Activated CD8-positive, alpha-beta memory T cell treated with anti-CD3 and anti-CD28 coated beads for 36 hours (primary cell): Measurements from ENCODE around the gene SORL1. TPM values are rescaled to one million over a fixed set of nuclear protein-coding genes. Genes with fewer than 3 reads are reported as not detected.

ENCODE experiments used
- CTCF ChIA-PET: fragments of 350-600 bp; sonication (Branson Sonifier 250); formaldehyde crosslinking; loops from one replicate; lab custom pipeline; 2021; ENCODE audit warnings: antibody characterized with exemption; lab: Charles Lee
- POLR2A ChIA-PET: fragments of 350-600 bp; sonication (Branson Sonifier 250); formaldehyde crosslinking; loops from one replicate; lab custom pipeline; 2021; ENCODE audit warnings: antibody characterized with exemption; lab: Charles Lee
- total RNA-seq, 2 experiments: library from RNA; stranded (reverse); gene quantifications; one replicate each; pipeline ENCODE4 v1.2.3, GENCODE V29; 2021

SORL1 gene
- total RNA-seq, 2 experiments from 2014 or later = 21.8 to 22.0 TPM

DNA sequence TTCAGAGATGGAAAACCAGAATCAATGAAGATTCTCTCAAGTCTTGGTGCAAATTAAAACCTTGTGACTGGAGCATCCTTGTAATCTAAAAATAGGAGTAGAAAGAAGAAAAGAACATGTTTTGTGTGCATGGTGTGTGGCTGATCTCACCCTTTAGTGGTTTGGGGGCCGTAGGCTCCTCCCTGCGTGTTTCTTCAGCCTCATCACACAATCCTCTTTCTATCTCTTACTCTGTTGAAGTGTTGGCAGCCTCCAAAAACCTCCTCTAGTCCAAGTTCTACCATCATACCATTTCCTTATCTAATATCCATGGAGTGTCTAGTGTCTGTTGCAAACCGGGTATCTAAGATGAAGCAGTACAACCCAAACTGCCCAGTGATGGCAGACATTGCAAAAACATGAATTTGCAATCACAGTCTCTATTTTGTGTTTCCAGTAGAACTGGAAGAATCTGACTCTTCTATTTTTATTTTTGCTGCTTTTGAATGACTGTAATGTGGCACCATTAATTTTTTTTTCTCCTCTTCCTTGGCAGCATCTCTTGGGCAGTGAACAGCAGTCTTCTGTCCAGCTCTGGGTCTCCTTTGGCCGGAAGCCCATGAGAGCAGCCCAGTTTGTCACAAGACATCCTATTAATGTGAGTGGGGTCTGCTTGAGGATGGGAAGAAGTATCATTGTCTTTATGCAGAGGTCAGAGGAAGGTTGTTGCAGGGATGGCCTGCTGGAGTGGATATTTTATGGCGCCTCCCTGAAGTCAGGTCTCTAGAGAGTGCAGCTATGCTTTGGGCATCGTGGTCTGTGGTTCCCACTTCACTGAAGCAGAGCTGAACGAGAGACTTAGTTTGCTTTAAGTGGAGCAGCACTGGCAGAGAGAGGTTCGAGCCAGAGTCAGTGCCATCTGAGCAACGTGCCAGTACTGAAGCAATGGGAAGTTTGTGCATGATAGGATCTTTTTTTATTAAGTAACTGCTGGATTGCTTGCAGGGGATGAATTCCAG lies 60.7 kb downstream of the SORL1 start:
- POLR2A ChIA-PET = no interaction called here

DNA sequence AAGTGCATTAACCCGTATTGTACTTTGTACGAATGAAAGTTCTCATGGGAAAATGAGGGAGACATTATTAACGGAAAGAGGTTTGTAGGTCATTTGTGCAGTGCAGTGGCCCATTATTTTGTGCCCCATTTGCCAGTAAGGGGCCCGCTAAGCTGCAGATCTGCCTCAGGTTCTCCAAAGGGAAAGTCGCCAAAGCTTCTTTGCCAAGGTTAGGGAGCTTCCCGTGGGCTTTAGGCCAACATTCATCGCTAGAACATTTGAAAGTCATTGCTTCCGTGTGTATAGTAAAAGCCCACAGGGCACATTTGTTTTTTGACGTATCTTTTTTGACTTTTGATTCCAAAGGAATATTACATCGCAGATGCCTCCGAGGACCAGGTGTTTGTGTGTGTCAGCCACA lies 61.7 kb downstream of the SORL1 start:
- POLR2A ChIA-PET = no interaction called here
- CTCF ChIA-PET = no interaction called here

More for the DNA sequence above, 60.7 kb downstream of the SORL1 start:
- CTCF ChIA-PET = no interaction called here

DNA sequence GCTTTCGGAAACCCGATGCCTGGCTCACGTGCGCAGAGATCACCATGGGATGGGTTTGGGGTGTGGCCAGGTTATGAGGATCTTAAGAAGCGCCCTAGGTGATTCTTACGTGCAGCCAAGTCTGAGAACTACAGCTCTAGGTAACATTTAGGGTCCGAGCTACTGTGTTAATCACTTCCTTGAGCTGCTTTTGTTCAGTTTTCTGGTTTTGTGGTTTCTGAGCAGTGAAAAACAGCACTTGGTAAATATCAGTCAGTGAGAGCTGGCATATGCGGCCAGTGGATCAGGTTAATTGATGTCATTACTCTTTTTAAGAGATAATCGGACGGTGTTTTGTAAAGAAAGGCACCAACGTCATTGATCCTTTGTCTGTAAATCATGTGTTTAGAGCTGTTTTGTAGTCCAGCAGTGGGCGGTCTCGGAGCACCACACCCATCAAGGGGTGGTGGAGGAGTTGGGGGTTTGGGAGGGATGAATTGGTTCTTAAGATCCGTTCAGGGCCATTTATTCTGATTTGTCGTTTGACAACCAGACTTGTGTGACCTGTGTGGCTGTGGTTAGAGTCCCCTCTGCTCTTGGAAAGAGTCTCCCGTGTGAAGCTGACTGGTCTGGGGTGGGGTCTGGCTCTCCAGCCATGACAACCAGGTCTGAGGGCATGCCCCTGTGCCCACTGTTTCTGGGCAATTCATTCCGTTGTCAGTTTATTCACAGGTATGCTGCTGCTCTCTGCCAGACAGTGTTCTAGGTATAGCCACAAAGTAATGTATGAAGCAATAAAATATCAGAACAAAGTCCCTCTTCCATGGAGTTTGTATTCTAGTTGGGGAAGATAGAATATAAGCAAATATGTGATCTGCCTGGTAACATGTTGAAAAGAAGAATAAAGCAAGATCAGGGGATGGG lies 62.6 kb downstream of the SORL1 start:
- ChIA-PET POLR2A (no interaction called here), CTCF (no interaction called here)

DNA sequence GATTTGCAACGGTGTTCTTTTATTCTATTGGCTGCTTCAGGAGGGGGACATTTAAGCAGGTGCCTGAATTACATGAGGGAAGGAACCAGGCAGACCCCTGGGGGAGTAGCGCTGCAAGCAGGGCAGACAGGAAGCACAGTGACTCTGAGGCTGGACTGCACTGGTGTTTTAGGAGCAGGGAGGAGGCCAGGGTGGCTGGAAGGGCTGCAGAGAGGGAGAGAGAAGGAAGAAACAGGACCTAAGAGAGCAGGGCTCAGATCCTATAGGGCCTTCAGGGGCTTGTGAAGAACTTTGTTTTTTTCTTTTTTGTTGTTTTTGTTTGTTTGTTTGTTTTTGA lies 63.2 kb downstream of the SORL1 start:
- ChIA-PET CTCF (no interaction called here), POLR2A (no interaction called here)

DNA sequence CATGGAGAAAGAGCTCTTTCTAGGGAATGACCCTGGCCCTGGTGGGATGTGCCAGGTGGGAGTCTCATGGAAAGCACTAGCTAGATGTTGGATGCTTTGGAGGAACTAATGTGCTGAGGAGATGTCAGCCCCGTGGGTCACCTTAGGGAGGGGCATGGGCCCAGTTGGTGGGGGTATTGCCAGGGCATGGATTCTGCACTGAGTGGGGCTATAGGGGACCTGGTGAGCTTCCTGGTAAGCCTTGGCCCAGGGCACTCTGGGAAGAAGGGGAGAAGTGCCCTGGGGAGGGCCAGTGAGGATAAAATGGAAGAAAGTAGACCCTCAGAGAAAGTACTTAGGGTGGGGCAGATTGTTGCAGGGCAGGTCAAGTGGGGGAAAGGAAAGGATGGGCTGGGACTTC lies 65.9 kb downstream of the SORL1 start:
- CTCF ChIA-PET = interaction anchor here (0.6 kb wide), 1 partner anchor 1253 kb away, joined by 3 read pairs; no protein-coding TSS in a partner anchor
- POLR2A ChIA-PET = no interaction called here

DNA sequence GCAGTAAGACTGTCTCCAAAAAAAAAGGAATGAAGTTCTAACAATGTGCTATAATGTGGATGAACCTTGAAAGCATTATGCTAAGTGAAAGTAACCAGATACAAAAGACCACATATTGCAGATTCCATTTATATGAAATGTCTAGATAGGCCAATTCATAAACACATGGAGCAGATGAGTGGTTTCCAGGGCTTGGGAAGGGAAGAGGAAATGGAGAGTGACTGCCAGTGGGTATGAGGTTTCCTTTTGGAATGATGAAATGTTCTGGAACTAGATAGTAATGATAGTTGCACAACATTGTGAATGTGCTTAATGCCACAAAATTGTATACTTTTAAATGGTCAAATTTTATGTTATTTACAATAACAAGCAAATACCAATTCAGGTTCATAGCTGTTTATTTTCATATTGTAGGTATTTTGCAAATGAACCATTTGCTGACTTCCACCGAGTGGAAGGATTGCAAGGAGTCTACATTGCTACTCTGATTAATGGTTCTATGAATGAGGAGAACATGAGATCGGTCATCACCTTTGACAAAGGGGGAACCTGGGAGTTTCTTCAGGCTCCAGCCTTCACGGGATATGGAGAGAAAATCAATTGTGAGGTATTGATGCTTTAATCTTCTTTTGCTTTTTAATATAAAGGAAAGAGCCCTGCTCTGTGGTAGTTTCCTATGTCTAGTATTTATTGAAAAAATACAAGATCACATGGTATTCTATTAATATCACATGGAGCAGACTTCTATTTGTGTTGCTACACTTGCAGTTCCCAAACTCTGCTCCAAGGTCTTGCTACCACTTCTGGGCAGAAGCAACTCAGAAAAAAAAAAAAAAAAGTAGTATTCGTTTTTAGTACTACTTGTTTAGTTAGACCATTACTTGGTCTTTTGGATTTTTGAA lies 68.4 kb downstream of the SORL1 start:
- ChIA-PET CTCF (interaction anchor here (0.6 kb wide), 2 partner anchors 30 to 52 kb away, joined by 3 read pairs; no protein-coding TSS in a partner anchor), POLR2A (interaction anchor here (1.5 kb wide), 1 partner anchor 21 kb away, joined by 3 read pairs; no protein-coding TSS in a partner anchor)

DNA sequence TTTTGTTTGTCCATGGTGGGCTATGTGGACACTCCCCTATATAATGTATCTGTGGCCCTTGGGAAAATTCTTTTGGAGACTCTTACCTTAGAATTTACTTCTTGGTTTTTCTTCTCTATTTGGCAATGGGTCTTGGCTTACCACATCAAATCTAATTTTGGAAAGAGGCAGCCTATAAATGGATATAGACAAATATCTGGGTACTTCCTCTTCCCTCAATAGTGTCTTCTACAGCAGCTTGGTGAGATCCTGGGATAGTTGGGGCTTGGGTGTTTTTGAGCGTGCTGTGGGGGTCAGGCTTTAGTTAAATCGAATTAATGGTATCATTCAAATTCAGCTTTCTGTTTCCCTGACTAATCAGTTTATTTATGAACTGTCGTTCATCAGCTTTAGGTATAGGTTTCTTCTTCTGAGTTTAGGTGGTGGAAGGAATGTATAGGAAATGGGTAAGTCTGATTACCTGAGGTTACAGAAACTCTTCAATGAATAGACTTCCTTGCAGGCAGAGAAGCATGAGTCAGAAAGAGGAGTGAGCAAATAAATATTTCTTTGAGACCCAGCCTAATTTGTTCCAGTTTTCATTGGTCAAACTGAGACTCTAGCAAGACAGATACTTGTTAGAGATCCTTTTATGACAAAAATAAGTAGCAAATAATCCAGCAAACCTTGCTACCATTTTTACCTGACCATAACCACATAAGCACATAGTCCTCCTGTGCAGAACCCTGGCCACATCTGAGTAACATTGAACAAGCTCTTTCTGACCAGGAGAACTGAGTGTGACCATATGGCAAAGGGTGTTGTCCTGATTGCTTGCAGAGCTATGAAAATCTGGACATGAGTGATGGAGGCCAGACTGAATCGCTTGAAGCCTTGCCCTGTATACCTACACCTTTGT lies 69.3 kb downstream of the SORL1 start:
- CTCF ChIA-PET = interaction anchor here (0.6 to 1.5 kb wide), 2 partner anchors 53 to 55 kb away, joined by 3 read pairs; no protein-coding TSS in a partner anchor

DNA sequence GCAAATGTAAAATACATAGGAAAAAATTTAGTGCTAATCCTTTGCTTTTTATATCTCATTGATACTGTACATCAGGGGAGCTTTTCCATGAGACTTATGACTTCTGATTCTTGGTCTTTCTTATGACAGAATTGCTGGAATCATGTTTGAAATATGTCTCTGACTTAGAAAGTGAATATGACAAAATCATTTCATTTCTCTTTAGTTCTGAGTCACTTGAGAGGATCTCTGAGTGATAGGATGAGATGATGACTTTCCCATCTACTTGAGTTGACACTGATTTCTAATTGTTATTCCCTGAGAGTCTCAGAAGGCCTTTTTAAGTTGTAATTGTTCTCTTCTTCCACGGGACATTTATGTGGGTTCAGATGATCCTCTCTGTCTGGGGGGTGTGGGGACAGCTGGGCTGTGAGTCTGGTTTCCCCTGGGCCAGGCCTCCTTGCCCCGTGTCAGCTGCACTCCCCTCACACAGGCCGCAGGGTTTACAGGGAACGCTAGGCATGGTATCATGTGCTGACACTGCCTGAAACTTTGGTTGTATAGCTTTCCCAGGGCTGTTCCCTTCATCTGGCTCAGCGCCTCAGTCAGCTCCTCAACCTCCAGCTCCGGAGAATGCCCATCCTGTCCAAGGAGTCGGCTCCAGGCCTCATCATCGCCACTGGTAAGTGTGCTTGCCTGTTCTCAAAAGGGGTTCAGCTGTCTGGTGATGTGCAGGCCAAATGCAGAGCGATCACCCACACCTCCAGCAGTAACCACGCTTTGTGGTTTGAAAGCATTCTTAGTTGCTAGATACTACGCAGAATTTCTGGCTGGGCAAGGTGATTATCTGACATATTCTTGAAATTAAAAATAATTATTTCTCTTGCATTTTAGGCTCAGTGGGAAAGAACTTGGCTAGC lies 70.2 kb downstream of the SORL1 start:
- POLR2A ChIA-PET = interaction anchor here (1.5 kb wide), 1 partner anchor 19 kb away, joined by 3 read pairs; no protein-coding TSS in a partner anchor

More for the DNA sequence above, 69.3 kb downstream of the SORL1 start:
- POLR2A ChIA-PET = interaction anchor here (1.5 kb wide), 1 partner anchor 20 kb away, joined by 3 read pairs; no protein-coding TSS in a partner anchor

DNA sequence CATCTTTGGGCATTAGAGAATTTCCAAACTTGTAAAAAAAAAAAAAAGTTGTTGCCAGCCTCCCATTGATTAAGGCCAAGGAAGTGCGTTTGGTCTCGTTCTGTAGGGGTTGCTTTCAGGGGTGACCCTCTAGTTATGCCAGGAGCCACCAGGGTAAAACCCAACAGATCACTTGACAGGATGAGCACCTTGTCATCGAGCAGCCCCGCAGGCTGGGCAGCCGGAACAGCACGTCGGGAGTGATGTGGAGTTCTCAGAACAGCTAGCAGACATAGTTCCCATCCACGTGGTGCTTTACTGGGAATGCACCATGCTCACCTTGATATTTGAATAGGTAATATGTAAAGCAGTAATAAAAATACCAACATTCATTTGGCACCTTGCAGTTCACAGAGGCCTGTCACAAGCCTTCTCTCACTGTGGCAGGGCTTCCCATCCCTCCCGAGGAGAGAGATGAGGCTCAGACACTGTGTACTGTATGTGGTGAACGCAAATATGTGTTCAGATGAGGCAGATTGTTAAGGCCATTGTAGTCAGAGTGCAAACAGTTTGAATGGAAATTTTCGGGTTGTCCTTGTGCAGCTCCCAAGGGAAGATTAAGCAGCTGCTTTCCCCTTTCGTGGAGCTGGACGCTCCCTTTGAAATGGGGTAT lies 71.6 kb downstream of the SORL1 start:
- ChIA-PET POLR2A (no interaction called here), CTCF (no interaction called here)

More for the DNA sequence above, 70.2 kb downstream of the SORL1 start:
- CTCF ChIA-PET = interaction anchor here (1.5 kb wide), 1 partner anchor 56 kb away, joined by 3 read pairs; no protein-coding TSS in a partner anchor

DNA sequence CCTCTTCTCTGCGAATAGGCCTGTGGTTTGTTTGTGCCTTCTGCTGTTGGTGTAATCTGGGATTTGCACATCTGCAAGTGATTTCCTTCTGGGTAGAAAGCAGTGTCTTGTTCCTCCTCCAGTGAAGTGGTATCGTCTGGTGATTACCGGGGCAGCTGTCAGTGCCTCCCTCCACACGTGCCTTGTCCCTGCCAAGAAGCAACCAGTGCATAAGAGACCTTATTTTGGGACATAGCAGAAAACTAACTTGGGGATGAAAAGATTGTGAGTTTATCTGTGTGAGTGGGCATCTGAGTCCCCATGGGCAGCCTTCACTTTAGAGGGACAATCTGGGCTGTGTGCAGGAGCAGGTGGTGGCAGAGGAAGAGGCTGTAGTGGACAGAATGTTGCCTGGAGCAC lies 72.1 kb downstream of the SORL1 start:
- POLR2A ChIA-PET = no interaction called here
- CTCF ChIA-PET = no interaction called here

DNA sequence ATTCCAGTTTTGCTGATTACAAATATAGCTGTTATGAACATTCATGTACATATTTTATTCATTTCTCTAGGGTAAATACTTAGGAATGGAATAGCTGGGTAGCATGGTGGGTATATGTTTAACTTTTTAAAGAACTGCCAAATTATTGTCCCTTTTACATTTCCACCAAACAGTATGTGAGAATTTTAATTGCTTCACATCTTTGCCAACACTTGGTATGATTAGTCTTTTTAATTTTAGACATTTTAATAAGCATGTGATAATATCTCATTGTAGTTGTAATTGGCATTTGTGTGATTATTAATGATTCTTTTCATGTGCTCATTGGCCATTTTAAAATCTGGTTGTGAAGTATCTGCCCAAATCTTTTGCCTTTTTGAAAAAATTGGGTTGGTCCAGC lies 73.3 kb downstream of the SORL1 start:
- POLR2A ChIA-PET = no interaction called here
- CTCF ChIA-PET = no interaction called here

DNA sequence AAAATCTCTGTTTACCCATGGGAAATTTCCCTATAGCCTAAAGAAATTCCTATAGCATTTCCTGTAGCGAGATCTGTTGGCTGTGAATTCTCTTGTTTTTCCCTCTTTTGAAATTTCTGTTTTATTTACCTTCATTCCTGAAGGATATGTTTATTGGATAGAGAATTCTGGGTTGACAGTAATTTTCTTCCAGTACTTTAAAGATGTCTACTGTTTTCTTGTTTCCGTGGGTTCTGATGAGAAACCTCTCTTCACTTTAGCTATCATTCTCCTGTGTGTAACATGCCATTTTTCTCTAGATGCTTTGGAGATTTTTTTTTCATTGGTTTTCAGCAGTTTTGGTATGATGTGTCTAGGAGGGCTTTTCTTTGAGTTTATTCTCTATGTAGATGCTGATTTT lies 78.1 kb downstream of the SORL1 start:
- ChIA-PET POLR2A (no interaction called here), CTCF (no interaction called here)

DNA sequence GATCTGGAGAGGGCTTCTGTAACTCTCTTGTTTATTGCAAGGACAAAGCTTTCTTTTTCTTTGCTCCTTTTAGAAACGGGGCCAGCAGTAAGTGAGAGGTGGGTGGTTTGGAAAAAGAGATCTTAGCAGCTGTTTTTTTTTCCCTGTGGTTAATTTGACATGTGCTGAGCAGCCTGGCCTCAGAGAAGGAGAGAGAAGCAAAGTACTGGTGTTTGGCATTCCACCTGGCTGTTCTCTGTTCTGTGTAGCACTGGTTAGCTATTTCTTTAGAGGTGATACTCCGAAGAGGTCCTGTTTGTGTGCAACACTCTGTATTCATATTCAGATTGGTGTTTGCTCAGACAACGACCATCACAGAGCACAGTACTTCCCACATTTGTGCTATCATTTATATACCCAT lies 81.5 kb downstream of the SORL1 start:
- ChIA-PET POLR2A (interaction anchor here (0.6 kb wide), 1 partner anchor 41 kb away, joined by 3 read pairs; no protein-coding TSS in a partner anchor), CTCF (no interaction called here)

DNA sequence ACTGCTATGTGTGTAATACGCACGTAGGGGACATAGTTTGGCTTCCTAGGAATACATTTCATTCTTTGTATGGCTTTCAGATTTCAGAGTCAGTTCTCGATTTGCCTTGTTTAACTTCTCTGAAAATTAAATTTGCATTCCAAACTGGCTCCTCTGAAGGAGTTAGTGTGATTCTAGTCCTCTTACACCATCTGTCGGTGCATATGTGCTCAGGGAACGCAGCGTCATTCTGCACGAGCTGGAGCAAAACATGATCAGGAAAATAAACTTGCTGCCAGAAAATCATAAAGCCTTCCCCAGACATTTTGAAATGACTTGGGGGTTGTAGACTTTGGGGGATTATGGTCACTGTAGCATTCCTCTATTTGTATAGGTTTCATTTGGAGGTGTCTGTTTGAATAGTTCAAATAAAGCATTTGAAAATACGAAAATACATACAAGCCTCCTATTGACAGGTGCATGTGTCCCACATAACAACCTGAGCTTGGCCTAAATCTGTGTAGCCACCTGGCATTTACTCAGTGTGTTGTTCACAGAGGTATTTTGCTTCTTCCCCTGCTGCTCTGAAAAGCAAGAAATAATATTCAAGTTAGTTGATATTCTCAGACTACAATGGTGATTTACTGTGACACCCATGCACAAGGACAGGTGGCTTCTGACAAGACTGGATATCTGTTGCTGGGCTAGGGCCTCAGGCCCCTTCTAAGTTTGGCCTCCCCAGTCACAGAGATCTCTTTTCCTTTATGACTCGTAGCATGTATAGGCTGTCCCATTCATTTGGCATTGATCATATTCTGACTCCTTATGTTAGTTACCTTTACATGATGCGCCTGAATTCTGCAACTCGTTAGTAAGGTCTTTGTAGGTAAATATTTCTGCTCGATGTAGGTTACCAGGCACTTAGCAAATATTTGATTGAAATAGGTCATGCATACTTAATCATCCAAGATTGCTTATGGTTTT lies 82.3 kb downstream of the SORL1 start:
- CTCF ChIA-PET = no interaction called here

More for the DNA sequence above, 82.3 kb downstream of the SORL1 start:
- POLR2A ChIA-PET = no interaction called here
